ENCODE results near the gene ANKS1B. TPM values are rescaled to one million over a fixed set of nuclear protein-coding genes. Genes with fewer than 3 reads are reported as not detected.

Gene ANKS1B
- total RNA-seq, 1 experiment from 2014 or later: not detected

DNA sequence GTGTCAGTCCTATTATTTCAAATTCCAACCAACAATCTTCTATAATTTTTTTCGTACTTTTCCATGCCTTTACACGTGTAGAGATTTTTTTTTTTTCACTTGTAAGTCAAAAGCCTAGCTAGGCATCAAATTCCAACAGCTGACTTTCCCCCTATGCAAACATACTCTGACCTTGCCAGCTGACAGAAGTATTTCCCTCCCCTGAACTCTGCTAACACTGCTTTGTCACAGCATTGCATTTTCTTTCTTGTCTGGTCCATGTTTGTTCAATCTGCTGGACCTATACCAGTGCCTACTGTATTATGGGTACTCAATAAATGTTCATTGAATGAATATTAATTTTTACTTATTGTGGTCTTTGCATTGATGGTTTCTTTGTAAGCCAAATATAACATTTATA is 772.5 kb downstream of the ANKS1B start:
- in situ Hi-C loops (cut with HindIII; ENCODE audit: low sequenced_read_pairs): no loop called here
- DNase-seq (ENCODE audit: low spot score): no peak

DNA sequence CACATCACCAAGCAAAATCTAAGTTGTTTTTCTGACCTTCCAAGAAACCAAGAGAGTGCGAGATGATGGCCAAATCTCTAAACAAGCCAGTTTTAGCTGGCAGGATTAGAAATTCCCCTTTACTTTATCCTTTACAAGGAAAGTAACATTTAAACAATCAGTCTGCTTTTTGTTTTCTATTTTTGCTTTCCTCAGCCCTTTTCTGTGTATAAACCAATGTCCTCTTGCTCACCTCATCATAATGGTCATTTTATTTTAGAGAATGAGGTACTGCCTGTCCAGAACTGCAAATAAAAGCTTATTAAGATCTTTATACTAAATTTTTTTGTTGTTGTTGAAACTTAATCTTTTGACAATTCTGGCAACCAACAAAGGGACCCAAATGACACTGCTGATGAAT is 779.6 kb downstream of the ANKS1B start:
- in situ Hi-C loops (cut with HindIII; ENCODE audit: low sequenced_read_pairs): no loop called here
- no peak for DNase-seq (ENCODE audit: low spot score)

DNA sequence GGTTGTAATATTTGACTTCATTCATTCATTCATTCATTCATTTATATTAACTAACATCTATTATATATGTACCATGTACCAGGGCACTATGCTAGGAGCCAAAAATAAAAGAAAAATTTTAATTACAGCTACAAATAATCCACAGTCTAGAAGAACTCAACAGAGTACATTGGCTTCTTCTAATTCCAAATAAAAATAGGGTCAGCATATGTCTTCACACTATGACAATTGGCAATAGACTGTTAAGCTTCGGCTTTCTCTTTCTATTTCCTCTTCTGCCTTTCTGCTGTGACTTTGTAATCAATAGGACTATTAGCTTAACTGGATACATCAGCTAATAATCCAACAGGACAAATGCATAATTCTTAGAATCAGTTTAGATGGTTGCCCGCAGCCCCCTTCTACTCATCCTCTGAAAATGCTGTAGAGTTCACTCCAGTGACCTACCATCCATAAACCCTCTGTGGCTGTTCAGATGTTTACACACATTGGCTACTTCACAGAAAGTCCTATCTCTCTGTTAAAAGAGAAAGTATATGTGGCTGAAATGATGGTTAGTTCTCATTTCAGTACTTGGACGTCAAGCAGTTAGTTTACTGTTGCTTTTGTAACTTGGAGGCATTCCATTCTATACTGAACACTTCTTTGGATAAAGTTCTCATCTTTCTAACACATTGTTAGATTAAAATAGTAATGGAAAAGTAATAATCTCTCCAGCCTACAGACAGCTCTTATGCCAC is 782.7 kb downstream of the ANKS1B start:
- peak; percentile 83 for DNase-seq (ENCODE audit: low spot score)
- in situ Hi-C loops (cut with HindIII; ENCODE audit: low sequenced_read_pairs): no loop called here

GRCh38 chr12:99200711-99201384 is 783.9 kb downstream of the ANKS1B start:
- in situ Hi-C loops (cut with HindIII; ENCODE audit: low sequenced_read_pairs): no loop called here
- DNase-seq (ENCODE audit: low spot score): no peak

DNA sequence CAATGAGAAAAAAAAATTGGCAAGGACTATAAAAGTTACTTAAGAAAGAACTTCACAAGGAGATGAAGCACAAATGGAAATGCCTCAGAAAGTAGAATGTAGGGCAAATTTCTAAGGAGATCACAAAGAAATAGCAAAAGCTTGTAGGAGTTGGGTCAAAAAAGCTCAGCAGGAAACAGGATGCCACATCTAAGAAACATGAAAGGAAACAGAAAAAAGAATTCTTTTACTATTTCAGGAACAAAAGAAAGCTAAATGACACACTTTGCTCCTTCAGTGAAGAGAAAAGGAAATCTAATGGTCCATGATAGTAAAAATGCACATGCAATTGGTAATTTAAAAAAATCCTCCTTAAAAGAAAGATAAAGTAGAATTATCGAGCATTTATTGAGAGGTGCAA is 789.3 kb downstream of the ANKS1B start:
- DNase-seq (ENCODE audit: low spot score): no peak
- in situ Hi-C loops (cut with HindIII; ENCODE audit: low sequenced_read_pairs): no loop called here

- in situ Hi-C loops (cut with HindIII; ENCODE audit: low sequenced_read_pairs): no loop called here
- DNase-seq (ENCODE audit: low spot score): no peak
Measured at GRCh38 chr12:99192489-99192888, 792.2 kb downstream of the ANKS1B start.

DNA sequence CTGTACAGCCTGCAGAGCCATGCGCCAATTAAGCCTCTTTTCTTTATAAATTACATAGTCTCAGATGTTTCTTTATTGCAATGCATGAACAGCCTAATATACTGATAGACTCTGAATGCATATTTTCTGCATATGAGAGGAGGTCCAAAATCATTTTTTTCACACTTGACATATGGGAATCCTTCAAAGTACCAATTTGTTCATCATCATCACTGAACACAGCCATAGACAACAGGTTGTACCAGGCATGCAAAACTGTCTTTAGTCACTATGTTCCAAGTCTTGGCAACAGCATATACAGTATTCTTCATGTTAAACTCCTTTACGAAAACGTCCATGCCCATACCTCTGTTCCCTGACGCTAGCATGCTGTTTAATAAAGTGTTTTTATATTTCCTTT is 807.9 kb downstream of the ANKS1B start:
- DNase-seq (ENCODE audit: low spot score): no peak
- in situ Hi-C loops (cut with HindIII; ENCODE audit: low sequenced_read_pairs): no loop called here

DNA sequence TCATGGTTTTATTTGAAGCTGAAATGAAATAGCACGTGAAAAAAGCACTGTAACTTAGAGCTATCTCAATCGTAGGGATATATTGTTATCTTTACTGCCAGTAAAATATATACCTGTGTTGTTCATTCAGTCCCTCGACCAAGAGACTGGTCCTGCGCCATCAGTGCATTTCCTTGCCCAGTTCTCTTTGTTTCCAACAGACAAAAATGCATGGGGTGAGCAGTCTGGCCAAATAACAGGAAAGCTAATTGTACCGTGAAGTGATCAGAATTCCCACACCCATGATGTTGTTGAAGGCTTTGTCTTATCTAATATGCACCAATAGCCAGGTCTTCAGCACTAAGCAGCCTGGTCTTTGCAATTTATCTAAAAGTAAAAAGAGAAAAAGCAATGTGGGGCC is 814.3 kb downstream of the ANKS1B start:
- DNase-seq (ENCODE audit: low spot score): peak; percentile 88
- in situ Hi-C loops (cut with HindIII; ENCODE audit: low sequenced_read_pairs): no loop called here

- in situ Hi-C loops (cut with HindIII; ENCODE audit: low sequenced_read_pairs): no loop called here
- DNase-seq (ENCODE audit: low spot score): no peak
Measured at GRCh38 chr12:99170037-99170436, 814.7 kb downstream of the ANKS1B start.

GRCh38 chr12:99157946-99158345 is 826.8 kb downstream of the ANKS1B start:
- no peak for DNase-seq (ENCODE audit: low spot score)
- in situ Hi-C loops (cut with HindIII; ENCODE audit: low sequenced_read_pairs): no loop called here

DNA sequence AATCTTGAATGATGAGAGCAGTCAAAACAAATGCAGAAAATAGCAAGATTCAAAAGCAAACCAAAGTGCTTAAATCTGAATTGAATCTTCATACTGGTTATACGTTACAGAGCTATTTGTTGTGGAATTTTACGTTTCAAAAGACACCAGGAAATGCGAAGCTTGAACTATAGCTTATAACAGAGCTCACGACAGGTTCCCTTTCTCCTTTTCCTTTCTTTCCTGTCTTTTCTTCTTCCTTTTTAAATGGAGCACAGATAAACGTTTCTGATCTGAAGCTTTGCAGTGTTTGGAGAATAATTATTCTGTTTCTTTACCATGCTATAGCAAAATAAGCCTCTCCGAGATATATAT is 829.8 kb downstream of the ANKS1B start:
- in situ Hi-C loops (cut with HindIII; ENCODE audit: low sequenced_read_pairs): no loop called here
- no peak for DNase-seq (ENCODE audit: low spot score)

DNA sequence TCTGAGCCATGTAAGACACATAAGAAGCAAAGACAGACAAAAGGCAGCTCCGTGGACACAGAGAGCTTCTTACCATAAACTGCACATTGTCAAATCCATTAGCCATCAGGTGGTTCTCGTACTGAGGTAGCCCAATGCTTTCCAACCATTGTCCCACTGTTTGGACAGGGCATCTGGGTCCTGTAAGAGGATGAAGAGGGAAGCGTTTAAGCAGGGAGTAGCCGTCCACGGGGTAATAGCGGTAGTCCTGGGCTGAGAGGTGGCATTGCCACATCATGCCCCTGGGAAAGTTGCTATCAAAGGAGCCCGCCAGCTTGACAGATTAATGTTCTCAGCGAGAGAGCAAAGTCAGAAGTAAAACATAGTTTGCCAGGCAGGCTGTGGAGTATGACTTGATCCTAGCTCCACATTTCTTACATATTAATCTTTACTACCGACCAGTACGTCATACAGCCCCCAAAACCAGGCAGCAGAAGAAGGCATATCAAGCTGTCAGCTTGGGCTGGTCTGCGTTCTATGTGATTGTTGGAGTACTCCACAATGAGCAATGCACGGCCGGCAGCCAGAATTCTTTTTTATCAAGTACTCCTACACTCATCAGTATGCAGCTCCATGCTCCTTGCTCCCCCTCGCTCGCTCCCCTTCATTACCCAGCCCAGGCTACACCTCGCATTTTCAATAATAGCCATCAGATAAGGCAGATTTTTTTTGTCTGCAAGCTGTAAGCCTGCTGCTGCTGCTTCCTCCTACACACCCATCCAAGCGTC is 830.3 kb downstream of the ANKS1B start:
- DNase-seq (ENCODE audit: low spot score): peak; percentile 74
- in situ Hi-C loops (cut with HindIII; ENCODE audit: low sequenced_read_pairs): no loop called here

DNA sequence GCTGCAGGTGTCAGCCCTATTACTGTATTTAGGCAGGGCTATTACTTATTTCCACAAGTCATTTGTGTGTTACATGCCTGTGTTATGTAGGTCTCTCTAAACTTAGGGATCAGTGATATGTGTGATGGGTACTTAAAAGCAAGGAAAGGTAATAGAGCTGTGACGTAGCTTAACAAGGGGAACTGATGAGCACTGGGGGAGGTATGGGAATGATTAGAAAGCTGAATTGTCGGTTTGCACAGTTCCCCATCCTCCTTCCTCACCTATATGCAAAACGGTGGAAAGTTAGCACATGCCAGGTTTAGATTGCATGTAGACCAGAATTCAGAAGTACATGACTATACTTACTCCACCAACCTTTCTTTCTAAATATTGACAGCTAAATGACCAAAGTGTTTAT is 831.4 kb downstream of the ANKS1B start:
- in situ Hi-C loops (cut with HindIII; ENCODE audit: low sequenced_read_pairs): no loop called here
- peak; percentile 55 for DNase-seq (ENCODE audit: low spot score)

DNA sequence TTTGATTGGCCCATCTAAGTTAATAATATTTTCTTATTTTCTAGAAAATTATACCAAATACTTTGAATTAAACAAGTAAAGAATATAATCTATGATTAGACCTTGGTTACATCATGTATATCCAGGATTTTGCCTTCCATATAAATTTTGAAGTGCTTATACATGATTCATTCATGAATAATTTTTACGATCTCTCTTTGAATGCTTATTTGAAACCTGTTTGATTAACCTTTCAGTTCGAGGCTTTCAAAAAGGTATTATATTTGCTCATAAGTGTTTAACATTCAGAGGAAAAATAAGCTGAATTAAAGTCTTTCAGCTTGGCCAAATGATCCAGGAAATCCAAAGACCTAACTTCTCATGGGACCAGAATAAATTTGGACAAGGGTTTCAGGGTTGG is 832.4 kb downstream of the ANKS1B start:
- in situ Hi-C loops (cut with HindIII; ENCODE audit: low sequenced_read_pairs): no loop called here
- no peak for DNase-seq (ENCODE audit: low spot score)

DNA sequence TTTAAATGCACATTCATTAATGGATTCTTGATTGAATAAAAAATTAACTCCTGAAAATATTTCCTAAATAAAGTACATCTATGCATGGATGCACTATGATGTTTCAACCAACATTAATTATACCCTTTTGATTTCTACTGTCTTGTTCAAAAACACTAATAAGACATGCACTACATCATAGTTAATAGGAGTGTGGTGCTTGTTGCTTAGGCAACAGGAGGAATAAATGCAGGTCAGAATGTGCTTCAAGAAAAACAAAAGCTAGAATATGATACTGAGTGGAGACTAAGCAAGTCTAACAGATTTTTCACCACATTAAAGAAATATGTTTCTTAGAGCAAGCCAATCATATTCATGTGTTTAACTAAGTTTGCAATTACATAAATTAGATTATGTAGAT is 833.0 kb downstream of the ANKS1B start:
- DNase-seq (ENCODE audit: low spot score): no peak
- in situ Hi-C loops (cut with HindIII; ENCODE audit: low sequenced_read_pairs): no loop called here

DNA sequence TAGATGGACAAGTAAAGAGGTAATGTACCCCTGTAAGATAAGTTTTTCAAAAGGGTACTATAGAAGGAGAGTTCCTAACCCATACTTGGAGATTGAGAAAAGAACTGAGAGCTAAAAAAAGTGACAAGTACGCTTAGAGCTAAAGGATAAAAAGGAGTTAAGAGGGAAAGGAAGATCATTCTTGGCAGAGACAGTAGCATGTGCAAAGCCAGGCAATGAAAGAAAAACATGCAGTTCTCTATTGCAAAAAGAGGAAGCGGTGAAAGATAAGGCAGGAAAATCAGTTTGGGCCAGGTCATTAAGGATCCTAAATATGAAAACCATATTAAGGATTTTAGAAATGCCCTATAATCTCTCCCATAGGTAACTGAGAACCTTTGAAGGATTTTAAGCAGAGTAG is 837.6 kb downstream of the ANKS1B start:
- DNase-seq (ENCODE audit: low spot score): peak; percentile 9
- in situ Hi-C loops (cut with HindIII; ENCODE audit: low sequenced_read_pairs): no loop called here

GRCh38 chr12:99146730-99147129 is 838.0 kb downstream of the ANKS1B start:
- in situ Hi-C loops (cut with HindIII; ENCODE audit: low sequenced_read_pairs): no loop called here
- no peak for DNase-seq (ENCODE audit: low spot score)

DNA sequence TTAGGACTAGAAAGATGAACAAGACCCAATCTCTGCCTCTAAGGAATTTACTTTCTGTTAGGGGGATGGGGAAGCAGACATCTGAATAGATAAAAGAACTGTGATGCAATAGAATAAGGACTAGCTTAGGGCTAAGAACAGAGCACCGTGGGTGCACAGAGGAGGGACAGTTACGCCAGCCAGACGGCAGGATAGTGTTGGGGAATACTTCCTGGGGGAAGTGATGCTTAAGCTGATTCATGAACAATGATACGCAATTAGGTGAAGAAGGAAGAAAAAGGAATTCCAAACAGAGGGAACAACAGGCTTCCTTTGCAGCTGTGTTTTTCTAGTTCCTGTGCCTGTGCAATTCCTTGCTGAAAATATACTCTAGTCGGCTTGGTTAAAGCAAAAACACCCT is 838.6 kb downstream of the ANKS1B start:
- in situ Hi-C loops (cut with HindIII; ENCODE audit: low sequenced_read_pairs): no loop called here
- peak; percentile 11 for DNase-seq (ENCODE audit: low spot score)

DNA sequence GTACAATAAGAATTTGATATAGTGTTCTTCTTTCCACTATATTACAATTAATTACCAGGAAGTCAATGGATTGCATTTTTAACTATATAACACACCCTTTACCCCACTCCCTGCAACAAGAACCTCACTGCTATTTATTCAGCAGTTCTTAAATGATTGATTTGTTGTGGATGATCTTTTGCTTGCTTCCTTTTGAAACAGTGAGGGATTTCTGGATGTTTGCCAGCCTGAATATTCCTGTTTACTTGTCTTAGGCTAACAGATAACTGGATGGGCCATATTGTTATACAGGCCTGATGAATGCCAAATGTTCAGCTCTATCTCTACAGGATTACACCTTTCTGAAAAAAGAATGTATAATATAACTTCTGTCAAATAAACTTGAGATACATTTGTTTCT is 842.1 kb downstream of the ANKS1B start:
- DNase-seq (ENCODE audit: low spot score): peak; percentile 28
- in situ Hi-C loops (cut with HindIII; ENCODE audit: low sequenced_read_pairs): no loop called here

DNA sequence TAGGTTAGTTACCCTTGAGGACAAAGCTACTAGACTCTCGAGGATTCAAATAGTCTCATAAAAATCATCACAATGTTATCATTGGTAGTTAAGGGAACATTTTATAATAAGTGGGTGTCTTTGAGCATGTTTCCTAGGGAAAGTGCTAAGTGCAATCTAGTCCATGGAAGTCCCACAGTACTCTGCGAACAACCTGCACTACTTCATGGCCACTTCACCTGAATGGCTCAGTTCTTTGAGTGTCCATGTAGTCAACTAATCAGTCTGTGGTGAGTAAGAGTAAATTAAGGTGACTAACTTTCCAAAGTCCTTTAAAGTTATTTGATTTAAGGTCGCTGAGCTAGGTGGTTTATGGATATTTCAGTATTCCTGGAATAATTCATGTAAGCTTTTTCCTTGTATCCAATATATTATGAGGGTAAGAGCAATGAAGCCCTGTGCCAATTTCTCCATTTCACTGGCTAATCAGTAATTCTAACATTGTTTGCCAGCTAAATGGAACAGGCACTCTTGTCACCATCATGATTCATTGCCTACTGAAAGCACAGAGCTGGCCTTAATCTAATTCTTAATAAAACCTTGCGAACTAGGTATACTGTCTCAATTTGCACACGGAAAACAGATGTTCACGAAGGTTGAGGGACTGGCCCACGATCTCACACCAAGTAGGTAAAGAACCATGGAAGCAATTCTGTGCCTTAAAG is 844.6 kb downstream of the ANKS1B start:
- in situ Hi-C loops (cut with HindIII; ENCODE audit: low sequenced_read_pairs): no loop called here
- no peak for DNase-seq (ENCODE audit: low spot score)
